ENCODE data around the gene OXLD1. TPM values are rescaled to one million over a fixed set of nuclear protein-coding genes. Genes with fewer than 3 reads are reported as not detected.

The OXLD1 gene
- total RNA-seq, 1 experiment from 2014 or later = 75.9 TPM

- Histone ChIP-seq H3K36me3 (ENCODE audit: control insufficient read depth in 1 of 2, insufficient read depth in 2 of 2, low read length in 2 of 2) (peaks cover 16 to 40% of the 10 kb centered on the region in 2 experiments; a peak in 3 of 4 replicates), H3K4me1 (ENCODE audit: control insufficient read depth in 1 of 2, insufficient read depth in 2 of 2, low read length in 2 of 2) (peaks cover 31 to 51% of the 10 kb centered on the region in 2 experiments), H3K79me2 (ENCODE audit: insufficient read depth, low read length) (peaks cover 54% of the 10 kb centered on the region), H3K4me2 (ENCODE audit: low read length) (no peak overlapping the region), H3K27me3 (ENCODE audit: insufficient read depth, low read length) (no peaks in the 10 kb centered on the region), H3K4me3 (replicated peaks in 1 of 2; ENCODE audit: low read depth in 1 of 2, low read length in 2 of 2) (no peak overlapping the region), H2AFZ (ENCODE audit: low read depth, low read length, poor library complexity, severe bottlenecking) (no peak overlapping the region), H3K9ac (ENCODE audit: low read length) (no peak overlapping the region), H3K9me2 (ENCODE audit: insufficient read depth) (no peaks in the 10 kb centered on the region), H3K27ac (ENCODE audit: low read depth, low read length) (peak overlapping the region; percentile 2; the same call in 1 of the 2 replicates), H4K20me1 (ENCODE audit: insufficient read depth) (no peaks in the 10 kb centered on the region), H3K9me3 (ENCODE audit: control insufficient read depth in 1 of 2, insufficient read depth in 1 of 2, low read depth in 1 of 2, low read length in 2 of 2) (no peaks in the 10 kb centered on the region)
- ChIA-PET RAD21 (ENCODE audit: low non-redundant PET in 1 of 2, low total read pairs in 2 of 2, uncharacterized antibody in 2 of 2, unreplicated experiment in 2 of 2) (no interaction called here), POLR2A (no interaction called here), CTCF (no interaction called here)
- BruUV-seq (replicated peaks) = no TSS peak
- intact Hi-C loops (cut with micrococcal nuclease) = no loop called here
- ATAC-seq = no peak
- no peak for DNase-seq (ENCODE audit: low read depth, low spot score)
- TF ChIP-seq POLR2A (IDR thresholded peaks at IDR 0.05; ENCODE audit: borderline replicate concordance, extremely low read depth, insufficient read depth, insufficient read length) = peak; percentile 29
- no peak for TF ChIP-seq YY1 (IDR thresholded peaks at IDR 0.05; ENCODE audit: extremely low read depth, insufficient replicate concordance, low read depth, low read length)
- peak; percentile 32 for TF ChIP-seq POLR2AphosphoS5 (IDR thresholded peaks at IDR 0.05; ENCODE audit: low read depth, low read length)
These were observed 42.4 kb upstream of the OXLD1 start for GRCh38 chr17:81708739-81709185.

- no peak overlapping the region for H3K4me2 ChIP-seq (ENCODE audit: low read length)
- intact Hi-C loops (cut with micrococcal nuclease) = no loop called here
- H3K27ac ChIP-seq (ENCODE audit: low read depth, low read length) = peak overlapping the region; percentile 12; the same call in 1 of the 2 replicates
- peaks cover 16 to 40% of the 10 kb centered on the region in 2 experiments; a peak in 3 of 4 replicates for H3K36me3 ChIP-seq (ENCODE audit: control insufficient read depth in 1 of 2, insufficient read depth in 2 of 2, low read length in 2 of 2)
- no peak overlapping the region for H3K4me3 ChIP-seq (replicated peaks in 1 of 2; ENCODE audit: low read depth in 1 of 2, low read length in 2 of 2)
- H2AFZ ChIP-seq (ENCODE audit: low read depth, low read length, poor library complexity, severe bottlenecking) = no peak overlapping the region
- ATAC-seq = no peak
- peaks cover 25 to 43% of the 10 kb centered on the region in 2 experiments for H3K4me1 ChIP-seq (ENCODE audit: control insufficient read depth in 1 of 2, insufficient read depth in 2 of 2, low read length in 2 of 2)
- no peaks in the 10 kb centered on the region for H3K9me2 ChIP-seq (ENCODE audit: insufficient read depth)
- no peak for DNase-seq (ENCODE audit: low read depth, low spot score)
- no peaks in the 10 kb centered on the region for H4K20me1 ChIP-seq (ENCODE audit: insufficient read depth)
- no peaks in the 10 kb centered on the region for H3K27me3 ChIP-seq (ENCODE audit: insufficient read depth, low read length)
- CTCF ChIA-PET = no interaction called here
- peaks cover 54% of the 10 kb centered on the region for H3K79me2 ChIP-seq (ENCODE audit: insufficient read depth, low read length)
- POLR2A ChIA-PET = no interaction called here
- no peak overlapping the region for H3K9ac ChIP-seq (ENCODE audit: low read length)
- no peaks in the 10 kb centered on the region for H3K9me3 ChIP-seq (ENCODE audit: control insufficient read depth in 1 of 2, insufficient read depth in 1 of 2, low read depth in 1 of 2, low read length in 2 of 2)
- RAD21 ChIA-PET (ENCODE audit: low non-redundant PET in 1 of 2, low total read pairs in 2 of 2, uncharacterized antibody in 2 of 2, unreplicated experiment in 2 of 2) = no interaction called here
- no TSS peak for BruUV-seq (replicated peaks)
- TF ChIP-seq TCF7L2 (IDR thresholded peaks at IDR 0.05; ENCODE audit: borderline replicate concordance, extremely low read depth, insufficient read depth, insufficient read length) = no peak
- TF ChIP-seq CEBPB (IDR thresholded peaks at IDR 0.05; ENCODE audit: low read depth) = no peak
- TF ChIP-seq POLR2AphosphoS5 (IDR thresholded peaks at IDR 0.05; ENCODE audit: low read depth, low read length) = no peak; the same call in 1 of the 2 replicates
- TF ChIP-seq JUND (IDR thresholded peaks at IDR 0.05) = no peak
- TF ChIP-seq REST (IDR thresholded peaks at IDR 0.05; ENCODE audit: low read depth) = no peak
- TF ChIP-seq EGR1 (IDR thresholded peaks at IDR 0.05; ENCODE audit: low read depth) = no peak
- no peak for TF ChIP-seq ZBTB33 (IDR thresholded peaks at IDR 0.05; ENCODE audit: extremely low read depth, insufficient replicate concordance, low read length)
- TF ChIP-seq MAX (IDR thresholded peaks at IDR 0.05) = no peak
- TF ChIP-seq ZFX (IDR thresholded peaks at IDR 0.05) = no peak
- no peak for TF ChIP-seq FOSL1 (IDR thresholded peaks at IDR 0.05; ENCODE audit: low read depth)
- TF ChIP-seq ELF1 (IDR thresholded peaks at IDR 0.05; ENCODE audit: borderline replicate concordance, low read depth) = no peak
These were observed 41.6 kb upstream of the OXLD1 start for GRCh38 chr17:81707725-81708646.

Data from HCT116 (cell line).